DOHH2 (cell line): ENCODE measurements around the gene FBXO2.

ENCODE experiments used
- EZH2phosphoT487 ChIP-seq: fragments of 200-600 bp; sonication (generic); IDR thresholded peaks from 2 replicates; pipeline ENCODE4 v1.6.1; 2017; ENCODE audit warnings: borderline replicate concordance, mild to moderate bottlenecking, antibody characterized with exemption, low read length, moderate library complexity, mixed read lengths
- TF ChIP-seq, protein P1 (sequence below): fragments of 200-600 bp; sonication (generic); IDR thresholded peaks from one replicate; pipeline ENCODE4 v1.5.1; 2014; ENCODE audit warnings: antibody characterized with exemption, mild to moderate bottlenecking, low read depth, low read length; ENCODE audit not compliant: poor library complexity, severe bottlenecking

- TF ChIP-seq, protein P1, sequence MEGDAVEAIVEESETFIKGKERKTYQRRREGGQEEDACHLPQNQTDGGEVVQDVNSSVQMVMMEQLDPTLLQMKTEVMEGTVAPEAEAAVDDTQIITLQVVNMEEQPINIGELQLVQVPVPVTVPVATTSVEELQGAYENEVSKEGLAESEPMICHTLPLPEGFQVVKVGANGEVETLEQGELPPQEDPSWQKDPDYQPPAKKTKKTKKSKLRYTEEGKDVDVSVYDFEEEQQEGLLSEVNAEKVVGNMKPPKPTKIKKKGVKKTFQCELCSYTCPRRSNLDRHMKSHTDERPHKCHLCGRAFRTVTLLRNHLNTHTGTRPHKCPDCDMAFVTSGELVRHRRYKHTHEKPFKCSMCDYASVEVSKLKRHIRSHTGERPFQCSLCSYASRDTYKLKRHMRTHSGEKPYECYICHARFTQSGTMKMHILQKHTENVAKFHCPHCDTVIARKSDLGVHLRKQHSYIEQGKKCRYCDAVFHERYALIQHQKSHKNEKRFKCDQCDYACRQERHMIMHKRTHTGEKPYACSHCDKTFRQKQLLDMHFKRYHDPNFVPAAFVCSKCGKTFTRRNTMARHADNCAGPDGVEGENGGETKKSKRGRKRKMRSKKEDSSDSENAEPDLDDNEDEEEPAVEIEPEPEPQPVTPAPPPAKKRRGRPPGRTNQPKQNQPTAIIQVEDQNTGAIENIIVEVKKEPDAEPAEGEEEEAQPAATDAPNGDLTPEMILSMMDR, result no peak
- TF ChIP-seq EZH2phosphoT487, result no peak
Observed at GRCh38 chr1:11617314-11617713, 36.9 kb downstream of the FBXO2 start.
